Muscle layer of duodenum (tissue), 2 donors: Measurements from ENCODE around the gene LTBP2.

Source experiments
- H3K27ac ChIP-seq: one replicate; pipeline ENCODE4 v1.7.0; 2013; ENCODE audit warnings: mild to moderate bottlenecking, low read length
- H3K27me3 ChIP-seq: one replicate; pipeline ENCODE4 v1.7.0; 2013; ENCODE audit warnings: low read depth, mild to moderate bottlenecking, control low read depth, low read length
- H3K36me3 ChIP-seq, 2 donors: one replicate each; pipeline ENCODE4 v1.7.0; 2013; ENCODE audit warnings: low read length in 2 of 2, control low read depth in 1 of 2, mild to moderate bottlenecking in 1 of 2; ENCODE audit not compliant: insufficient read depth in 2 of 2, control insufficient read depth in 1 of 2
- H3K4me1 ChIP-seq, 2 donors: one replicate each; pipeline ENCODE4 v1.7.0; 2013; ENCODE audit warnings: low read length in 2 of 2, mild to moderate bottlenecking in 2 of 2, control low read depth in 1 of 2, moderate library complexity in 1 of 2; ENCODE audit not compliant: insufficient read depth in 2 of 2, control insufficient read depth in 1 of 2
- H3K4me3 ChIP-seq, 2 donors: one replicate each; pipeline ENCODE4 v1.7.0; 2013; ENCODE audit warnings: low read length in 2 of 2, low read depth in 1 of 2, mild to moderate bottlenecking in 1 of 2
- H3K9me3 ChIP-seq, 2 donors: one replicate each; pipeline ENCODE4 v1.7.0; 2013; ENCODE audit warnings: low read length in 2 of 2, control low read depth in 1 of 2, mild to moderate bottlenecking in 1 of 2; ENCODE audit not compliant: control insufficient read depth in 1 of 2
- donor health status: healthy.

Gene LTBP2

GRCh38 chr14:74528406-74528805 is 83.6 kb downstream of the LTBP2 start:
- Histone ChIP-seq H3K36me3 (no peaks in the 10 kb centered on the region), H3K9me3 (no peaks in the 10 kb centered on the region), H3K27ac (no peak overlapping the region), H3K4me1 (no peaks in the 10 kb centered on the region), H3K27me3 (no peaks in the 10 kb centered on the region), H3K4me3 (no peak overlapping the region)

GRCh38 chr14:74527736-74528280 is 84.2 kb downstream of the LTBP2 start:
- H3K4me1 ChIP-seq, result no peaks in the 10 kb centered on the region
- no peaks in the 10 kb centered on the region for H3K36me3 ChIP-seq
- no peaks in the 10 kb centered on the region for H3K27me3 ChIP-seq
- no peaks in the 10 kb centered on the region for H3K9me3 ChIP-seq
- H3K4me3 ChIP-seq, result no peak overlapping the region
- no peak overlapping the region for H3K27ac ChIP-seq

GRCh38 chr14:74526854-74527585 is 85.0 kb downstream of the LTBP2 start:
- Histone ChIP-seq H3K36me3 (no peaks in the 10 kb centered on the region), H3K27ac (no peak overlapping the region), H3K4me1 (no peaks in the 10 kb centered on the region), H3K4me3 (no peak overlapping the region), H3K27me3 (no peaks in the 10 kb centered on the region), H3K9me3 (no peaks in the 10 kb centered on the region)

- Histone ChIP-seq H3K27ac (no peak overlapping the region), H3K4me1 (no peaks in the 10 kb centered on the region), H3K27me3 (no peaks in the 10 kb centered on the region), H3K4me3 (no peak overlapping the region), H3K36me3 (peaks cover 0 to 4% of the 10 kb centered on the region in 2 donors), H3K9me3 (no peaks in the 10 kb centered on the region)
These were observed 86.6 kb downstream of the LTBP2 start for GRCh38 chr14:74525361-74525851.

GRCh38 chr14:74524812-74525135 is 87.3 kb downstream of the LTBP2 start:
- H3K36me3 ChIP-seq, result peaks cover 0 to 4% of the 10 kb centered on the region in 2 donors
- no peaks in the 10 kb centered on the region for H3K27me3 ChIP-seq
- H3K9me3 ChIP-seq, result no peaks in the 10 kb centered on the region
- H3K4me1 ChIP-seq, result no peaks in the 10 kb centered on the region
- no peak overlapping the region for H3K4me3 ChIP-seq
- no peak overlapping the region for H3K27ac ChIP-seq

GRCh38 chr14:74524076-74524811 is 87.8 kb downstream of the LTBP2 start:
- Histone ChIP-seq H3K9me3 (no peaks in the 10 kb centered on the region), H3K4me3 (no peak overlapping the region), H3K36me3 (peaks cover 0 to 4% of the 10 kb centered on the region in 2 donors), H3K27ac (no peak overlapping the region), H3K27me3 (no peaks in the 10 kb centered on the region), H3K4me1 (no peaks in the 10 kb centered on the region)

- Histone ChIP-seq H3K27me3 (no peaks in the 10 kb centered on the region), H3K4me1 (no peaks in the 10 kb centered on the region), H3K27ac (no peak overlapping the region), H3K36me3 (peaks cover 0 to 4% of the 10 kb centered on the region in 2 donors), H3K9me3 (no peaks in the 10 kb centered on the region), H3K4me3 (no peak overlapping the region)
These were observed 89.3 kb downstream of the LTBP2 start for GRCh38 chr14:74522740-74523139.

GRCh38 chr14:74521756-74522155 is 90.3 kb downstream of the LTBP2 start:
- Histone ChIP-seq H3K36me3 (peaks cover 0 to 4% of the 10 kb centered on the region in 2 donors), H3K4me1 (no peaks in the 10 kb centered on the region), H3K9me3 (no peaks in the 10 kb centered on the region), H3K27ac (no peak overlapping the region), H3K4me3 (no peak overlapping the region), H3K27me3 (no peaks in the 10 kb centered on the region)

GRCh38 chr14:74519316-74520074 is 92.5 kb downstream of the LTBP2 start:
- H3K27ac ChIP-seq, result no peak overlapping the region
- H3K27me3 ChIP-seq, result no peaks in the 10 kb centered on the region
- H3K36me3 ChIP-seq, result peaks cover 0 to 4% of the 10 kb centered on the region in 2 donors
- no peak overlapping the region for H3K4me3 ChIP-seq
- no peaks in the 10 kb centered on the region for H3K4me1 ChIP-seq
- H3K9me3 ChIP-seq, result no peaks in the 10 kb centered on the region

GRCh38 chr14:74518221-74518620 is 93.8 kb downstream of the LTBP2 start:
- H3K4me3 ChIP-seq, result no peak overlapping the region
- no peaks in the 10 kb centered on the region for H3K4me1 ChIP-seq
- H3K27me3 ChIP-seq, result no peaks in the 10 kb centered on the region
- H3K27ac ChIP-seq, result no peak overlapping the region
- H3K36me3 ChIP-seq, result peaks cover 0 to 4% of the 10 kb centered on the region in 2 donors
- no peaks in the 10 kb centered on the region for H3K9me3 ChIP-seq

- peaks cover 0 to 4% of the 10 kb centered on the region in 2 donors for H3K36me3 ChIP-seq
- no peaks in the 10 kb centered on the region for H3K9me3 ChIP-seq
- H3K27me3 ChIP-seq, result no peaks in the 10 kb centered on the region
- H3K4me3 ChIP-seq, result no peak overlapping the region
- H3K4me1 ChIP-seq, result no peaks in the 10 kb centered on the region
- H3K27ac ChIP-seq, result no peak overlapping the region
These were observed 94.3 kb downstream of the LTBP2 start for GRCh38 chr14:74517731-74518130.
